Endothelial cell of umbilical vein (primary cell): ENCODE data around the gene MRPL34. TPM values are rescaled to one million over a fixed set of nuclear protein-coding genes. Genes with fewer than 3 reads are reported as not detected.

Source experiments
- BruUV-seq: library from RNA; stranded (reverse); fragments of 400-500 nt; replicated peaks from 2 replicates; lab custom pipeline; 2021; lab: Mats Ljungman, UMichigan
- CTCF ChIA-PET: fragments of 300-600, 350-600 bp; sonication (Branson Sonifier 250); formaldehyde crosslinking; loops from one replicate; lab custom pipeline; 2021; ENCODE audit warnings: antibody characterized with exemption, inconsistent platforms; lab: Charles Lee
- POLR2A ChIA-PET: fragments of 300-600, 350-600 bp; sonication (Branson Sonifier 250); formaldehyde crosslinking; loops from one replicate; lab custom pipeline; 2021; ENCODE audit warnings: antibody characterized with exemption, inconsistent platforms; lab: Charles Lee
- DNase-seq: peaks from one replicate; pipeline ENCODE4 v3.0.0-alpha.2; 2011; ENCODE audit warnings: low read depth, low spot score
- FAIRE-seq: peaks from 2 replicates; lab custom pipeline; 2011; peaks lifted over from hg19 to GRCh38; lab: Jason Lieb, UNC
- H2AFZ ChIP-seq: 2 replicates; pipeline ENCODE4 v1.6.0; 2012; ENCODE audit warnings: low read depth, low read length, control low read depth, inconsistent platforms
- H3K27ac ChIP-seq: 2 replicates; pipeline ENCODE4 v1.5.1; 2011; ENCODE audit warnings: low read depth, mild to moderate bottlenecking, control low read depth, low read length, moderate library complexity; ENCODE audit not compliant: insufficient read depth
- H3K27me3 ChIP-seq, 2 experiments: 2 replicates each; pipeline versions ENCODE4 v1.6.0 to v1.6.1; 2011; ENCODE audit warnings: low read length in 2 of 2, mixed read lengths in 1 of 2; ENCODE audit not compliant: control insufficient read depth in 2 of 2, insufficient read depth in 2 of 2
- H3K36me3 ChIP-seq, 2 experiments: 2 replicates in 1 of 2; 3 replicates in 1 of 2; pipeline ENCODE4 v1.5.1; 2011; ENCODE audit warnings: low read length in 2 of 2, mild to moderate bottlenecking in 1 of 2, moderate library complexity in 1 of 2; ENCODE audit not compliant: control insufficient read depth in 2 of 2, insufficient read depth in 2 of 2; ENCODE audit errors: extremely low read depth in 1 of 2
- H3K4me1 ChIP-seq: 3 replicates; pipeline ENCODE4 v1.5.1; 2011; ENCODE audit warnings: mild to moderate bottlenecking, low read length; ENCODE audit not compliant: control insufficient read depth, insufficient read depth; ENCODE audit errors: extremely low read depth
- H3K4me2 ChIP-seq: 2 replicates; pipeline ENCODE4 v1.6.1; 2011; ENCODE audit warnings: low read length, control low read depth, mixed read lengths; ENCODE audit not compliant: insufficient read depth
- H3K4me3 ChIP-seq, 3 experiments: fragments of 200-600 bp in 1 of 3; sonication (generic), shearing (Covaris generic) in 1 of 3; replicated peaks in 1 of 3; 2 replicates each; pipeline ENCODE4 v1.5.1; 2011 to 2016; ENCODE audit warnings: control low read depth in 3 of 3, low read length in 3 of 3, mild to moderate bottlenecking in 2 of 3, inconsistent platforms in 1 of 3, low read depth in 1 of 3, moderate library complexity in 1 of 3; ENCODE audit not compliant: insufficient read depth in 1 of 3
- H3K79me2 ChIP-seq: 2 replicates; pipeline ENCODE4 v1.6.0; 2012; ENCODE audit warnings: low read length, inconsistent platforms; ENCODE audit not compliant: control insufficient read depth, insufficient read depth
- H3K9ac ChIP-seq: replicated peaks from 2 replicates; pipeline ENCODE3; 2011; ENCODE audit warnings: low read length, control low read depth; ENCODE audit not compliant: insufficient read depth; ENCODE audit errors: extremely low read depth
- H3K9me1 ChIP-seq: replicated peaks from 3 replicates; pipeline ENCODE4 v1.6.0; 2011; ENCODE audit warnings: mild to moderate bottlenecking, low read length; ENCODE audit not compliant: control insufficient read depth, insufficient read depth; ENCODE audit errors: extremely low read depth
- H3K9me3 ChIP-seq: replicated peaks from 2 replicates; pipeline ENCODE4 v1.5.1; 2012; ENCODE audit warnings: low read length, inconsistent platforms; ENCODE audit not compliant: control insufficient read depth, insufficient read depth
- H4K20me1 ChIP-seq: replicated peaks from 2 replicates; pipeline ENCODE3; 2011; ENCODE audit warnings: mild to moderate bottlenecking, low read length; ENCODE audit not compliant: control insufficient read depth, insufficient read depth; ENCODE audit errors: extremely low read depth
- CTCF ChIP-seq, 2 donors: IDR thresholded peaks; 1 replicate in 1 of 2; 2 replicates in 1 of 2; pipeline ENCODE4 v1.5.1; 2011; ENCODE audit warnings: low read length in 2 of 2, mild to moderate bottlenecking in 2 of 2, moderate library complexity in 2 of 2, control low read depth in 1 of 2, inconsistent platforms in 1 of 2, low read depth in 1 of 2; ENCODE audit not compliant: insufficient read depth in 1 of 2; ENCODE audit errors: extremely low read depth in 1 of 2
- EZH2 ChIP-seq: IDR thresholded peaks from 2 replicates; pipeline ENCODE4 v1.6.1; 2012; ENCODE audit warnings: borderline replicate concordance, low read depth, mild to moderate bottlenecking, moderate library complexity, low read length, inconsistent platforms; ENCODE audit not compliant: severe bottlenecking
- FOS ChIP-seq: IDR thresholded peaks from 2 replicates; pipeline ENCODE4 v1.6.1; 2011; ENCODE audit warnings: mild to moderate bottlenecking, low read length, moderate library complexity, borderline replicate concordance; ENCODE audit not compliant: insufficient read depth
- GATA2 ChIP-seq: IDR thresholded peaks from 2 replicates; pipeline ENCODE4 v1.7.0; 2011; ENCODE audit warnings: low read depth, mild to moderate bottlenecking, moderate library complexity, mixed read lengths, low read length; ENCODE audit not compliant: insufficient read length, insufficient read depth
- JUN ChIP-seq: IDR thresholded peaks from 2 replicates; pipeline ENCODE4 v1.6.1; 2011; ENCODE audit warnings: borderline replicate concordance, low read depth; ENCODE audit not compliant: insufficient read length, insufficient read depth
- MAX ChIP-seq: IDR thresholded peaks from 2 replicates; pipeline ENCODE4 v1.6.1; 2011; ENCODE audit not compliant: insufficient read depth, insufficient read length
- MYC ChIP-seq: IDR thresholded peaks from one replicate; pipeline ENCODE4 v1.6.1; 2011; ENCODE audit warnings: mild to moderate bottlenecking, low read depth, low read length
- POLR2A ChIP-seq: IDR thresholded peaks from 2 replicates; pipeline ENCODE4 v1.6.1; 2012; ENCODE audit warnings: low read depth, mild to moderate bottlenecking, control low read depth, low read length
- POLR2AphosphoS5 ChIP-seq: IDR thresholded peaks from 2 replicates; pipeline ENCODE4 v1.6.1; 2012; ENCODE audit warnings: low read depth, mild to moderate bottlenecking, control low read depth, low read length, moderate library complexity; ENCODE audit not compliant: insufficient read depth
- dilution Hi-C: fragments of 300-500 bp; cut with MboI; formaldehyde crosslinking; loops from one replicate; pipeline ENCODE4 v1.15.0; 2019; ENCODE audit warnings: low sequenced_read_pairs; ENCODE audit not compliant: extremely low pct_ligation_motif_present
- intact Hi-C: fragments of 100-400 bp; cut with micrococcal nuclease; formaldehyde crosslinking; loops from one replicate; pipeline ENCODE4 v1.10.0; 2022
- polyA plus RNA-seq, 4 experiments: library from polyadenylated mRNA; depleted of rRNA in 3 of 4; stranded (reverse) in 3 of 4; unstranded in 1 of 4; fragments of >200 nt; gene quantifications; 2 replicates each; pipeline versions ENCODE4 v1.2.1 to v1.2.3, GENCODE V29; 2011 to 2012; ENCODE audit warnings: missing spikeins in 1 of 4
- total RNA-seq: library from RNA; stranded (reverse); gene quantifications from 2 replicates; pipeline ENCODE4 v1.2.3, GENCODE V29; 2021

The MRPL34 gene
- total and polyA plus RNA-seq, 2 donors (not counting 3 experiments of a cell fraction or from before 2014, with no cell fraction given): 45.5 to 55.7 TPM

DNA sequence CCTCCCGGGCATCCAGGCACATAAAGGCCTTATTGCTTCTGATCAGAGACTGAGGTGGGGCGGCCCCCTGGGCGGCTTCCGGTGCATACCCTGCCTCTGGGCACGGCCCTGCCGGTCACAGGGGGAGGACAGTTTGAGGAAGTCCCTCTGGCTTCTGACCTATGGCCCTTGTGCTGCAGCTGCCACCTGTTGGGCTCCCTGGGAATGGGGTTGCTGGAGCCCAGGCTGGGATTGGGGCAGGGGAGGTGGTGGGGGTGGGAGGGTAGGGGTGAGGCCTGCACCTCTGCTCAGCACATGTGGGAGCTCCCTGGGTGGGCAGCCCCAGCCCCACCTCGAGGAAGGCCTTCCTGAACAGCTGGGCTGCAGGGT lies 18.3 kb downstream of the MRPL34 start:
- Histone ChIP-seq H3K9me3 (no peaks in the 10 kb centered on the region), H2AFZ (no peak overlapping the region), H3K4me2 (no peak overlapping the region), H3K9ac (no peak overlapping the region), H3K9me1 (no peaks in the 10 kb centered on the region), H3K27ac (no peak overlapping the region), H4K20me1 (no peaks in the 10 kb centered on the region), H3K4me3 (no peak overlapping the region), H3K27me3 (peaks cover 0 to 2% of the 10 kb centered on the region in 2 experiments), H3K36me3 (peaks cover 6 to 15% of the 10 kb centered on the region in 2 experiments), H3K79me2 (no peaks in the 10 kb centered on the region), H3K4me1 (peaks cover 6% of the 10 kb centered on the region)
- CTCF ChIA-PET: interaction anchor here (1.8 to 2.0 kb wide), 2 partner anchors 15 to 19 kb away, joined by 6 read pairs; partner anchors contain the start of genes DDA1 and MRPL34
- DNase-seq: no peak
- no TSS peak for BruUV-seq
- intact Hi-C loops (no loop called here), dilution Hi-C loops (no loop called here)
- FAIRE-seq: no peak
- POLR2A ChIA-PET: no interaction called here
- no peak for TF ChIP-seq MYC
- TF ChIP-seq EZH2: no peak
- TF ChIP-seq GATA2: no peak
- no peak for TF ChIP-seq POLR2AphosphoS5
- no peak for TF ChIP-seq FOS
- no peak for TF ChIP-seq JUN
- no peak for TF ChIP-seq MAX
- TF ChIP-seq POLR2A: no peak
- TF ChIP-seq CTCF (IDR thresholded peaks at IDR 0.05; ENCODE audit: extremely low read depth in 1 of 2, insufficient read depth in 1 of 2, low read depth in 1 of 2, low read length in 2 of 2): no peak
